CD14-positive monocyte (primary cell): ENCODE data around the gene SCFD1. TPM values are rescaled to one million over a fixed set of nuclear protein-coding genes. Genes with fewer than 3 reads are reported as not detected.

ENCODE experiments used
- DNase-seq, 3 donors: peaks; one replicate each; pipeline ENCODE4 v3.0.0-alpha.2; 2011 to 2022
- H2AFZ ChIP-seq: 2 replicates; pipeline ENCODE4 v1.6.0; 2012; ENCODE audit warnings: mild to moderate bottlenecking, low read depth, low read length, inconsistent platforms; ENCODE audit not compliant: insufficient read depth, poor library complexity, severe bottlenecking
- H3K27ac ChIP-seq, 2 donors: 1 replicate in 1 of 2; 2 replicates in 1 of 2; pipeline ENCODE4 v1.5.1; 2012 to 2013; ENCODE audit warnings: low read length in 2 of 2, control low read depth in 1 of 2, inconsistent platforms in 1 of 2, low read depth in 1 of 2, mild to moderate bottlenecking in 1 of 2
- H3K27me3 ChIP-seq, 2 donors: one replicate each; pipeline versions ENCODE4 v1.6.0 to v1.6.1; 2011 to 2013; ENCODE audit warnings: low read length in 2 of 2; ENCODE audit not compliant: control insufficient read depth in 2 of 2, insufficient read depth in 2 of 2
- H3K36me3 ChIP-seq, 2 donors: replicated peaks in 1 of 2; 1 replicate in 1 of 2; 2 replicates in 1 of 2; pipeline versions ENCODE4 v1.5.1 to v1.6.1; 2012 to 2013; ENCODE audit warnings: low read length in 2 of 2, control low read depth in 1 of 2, inconsistent platforms in 1 of 2, mild to moderate bottlenecking in 1 of 2; ENCODE audit not compliant: insufficient read depth in 2 of 2, control insufficient read depth in 1 of 2
- H3K4me1 ChIP-seq, 2 donors: 1 replicate in 1 of 2; 2 replicates in 1 of 2; pipeline versions ENCODE4 v1.5.1 to v1.6.1; 2012 to 2013; ENCODE audit warnings: low read length in 2 of 2, control low read depth in 1 of 2, inconsistent platforms in 1 of 2, mild to moderate bottlenecking in 1 of 2, moderate library complexity in 1 of 2; ENCODE audit not compliant: insufficient read depth in 2 of 2, control insufficient read depth in 1 of 2
- H3K4me2 ChIP-seq: replicated peaks from 2 replicates; pipeline ENCODE3; 2012; ENCODE audit warnings: low read length, moderate library complexity, mild to moderate bottlenecking; ENCODE audit not compliant: poor library complexity, severe bottlenecking; ENCODE audit errors: extremely low read depth
- H3K4me3 ChIP-seq, 3 experiments: fragments of 200-600 bp in 1 of 3; sonication (generic) in 1 of 3; replicated peaks in 1 of 3; 1 replicate in 2 of 3; 2 replicates in 1 of 3; pipeline ENCODE4 v1.5.1; 2011 to 2013; ENCODE audit warnings: low read length in 3 of 3, mild to moderate bottlenecking in 3 of 3, control low read depth in 2 of 3, low read depth in 2 of 3, inconsistent platforms in 1 of 3, moderate library complexity in 1 of 3
- H3K79me2 ChIP-seq: 2 replicates; pipeline ENCODE4 v1.6.0; 2012; ENCODE audit warnings: mild to moderate bottlenecking, control low read depth, inconsistent platforms, low read length, moderate library complexity; ENCODE audit not compliant: insufficient read depth
- H3K9ac ChIP-seq: 2 replicates; pipeline ENCODE4 v1.6.0; 2017; ENCODE audit warnings: low read length, mild to moderate bottlenecking; ENCODE audit not compliant: insufficient read depth, poor library complexity, severe bottlenecking
- H3K9me3 ChIP-seq, 2 donors: replicated peaks in 1 of 2; 1 replicate in 1 of 2; 2 replicates in 1 of 2; pipeline versions ENCODE4 v1.5.1 to v1.6.1; 2012 to 2013; ENCODE audit warnings: low read length in 2 of 2, control low read depth in 1 of 2; ENCODE audit not compliant: control insufficient read depth in 1 of 2, insufficient read depth in 1 of 2
- H4K20me1 ChIP-seq: 2 replicates; pipeline ENCODE4 v1.6.0; 2012; ENCODE audit warnings: mild to moderate bottlenecking, low read length, control low read depth, moderate library complexity; ENCODE audit not compliant: insufficient read depth
- H3K27ac Mint-ChIP-seq, 7 donors: one replicate each; pipeline ENCODE4 v1.8.0; 2020; ENCODE audit warnings: mild to moderate bottlenecking in 7 of 7, mixed read lengths in 7 of 7, moderate library complexity in 6 of 7, inconsistent platforms in 2 of 7
- H3K27me3 Mint-ChIP-seq, 3 donors: one replicate each; pipeline ENCODE4 v1.8.0; 2021 to 2022; ENCODE audit warnings: low read depth in 3 of 3, mild to moderate bottlenecking in 3 of 3, mixed read lengths in 3 of 3, moderate library complexity in 3 of 3, inconsistent platforms in 1 of 3
- H3K36me3 Mint-ChIP-seq, 2 donors: one replicate each; pipeline ENCODE4 v1.8.0; 2020; ENCODE audit warnings: mixed read lengths in 2 of 2, inconsistent platforms in 1 of 2, mild to moderate bottlenecking in 1 of 2
- H3K4me1 Mint-ChIP-seq: one replicate; pipeline ENCODE4 v1.8.0; 2020; ENCODE audit warnings: mild to moderate bottlenecking, mixed read lengths
- H3K4me3 Mint-ChIP-seq, 2 donors: one replicate each; pipeline ENCODE4 v1.8.0; 2020; ENCODE audit warnings: mild to moderate bottlenecking in 2 of 2, mixed read lengths in 2 of 2, moderate library complexity in 1 of 2
- H3K9me3 Mint-ChIP-seq, 7 donors: one replicate each; pipeline ENCODE4 v1.8.0; 2020 to 2022; ENCODE audit warnings: mixed read lengths in 7 of 7, mild to moderate bottlenecking in 6 of 7, moderate library complexity in 6 of 7, inconsistent platforms in 2 of 7
- CTCF ChIP-seq: fragments of 200-600 bp; IDR thresholded peaks from one replicate; pipeline ENCODE4 v1.8.0; 2022; ENCODE audit warnings: antibody characterized with exemption, mild to moderate bottlenecking
- WGBS: methylation state at CpG from one replicate; pipeline ENCODE4 v1.1.5; 2013; ENCODE audit warnings: missing lambda C conversion rate; ENCODE audit not compliant: insufficient coverage; 5-methylcytosine and 5-hydroxymethylcytosine counted together
- intact Hi-C, 2 donors: fragments of 100-400 bp; cut with micrococcal nuclease; formaldehyde crosslinking; loops; one replicate each; pipeline versions ENCODE4 v1.15.0 to v1.15.1; 2023
- polyA plus RNA-seq, 3 donors: library from polyadenylated mRNA; depleted of rRNA in 1 of 3; unstranded in 2 of 3; stranded (reverse) in 1 of 3; fragments of 300-500 nt in 2 of 3; fragments of >200 nt in 1 of 3; fragmentation: Illumina TruSeq in 2 of 3; gene quantifications; 1 replicate in 2 of 3; 2 replicates in 1 of 3; pipeline ENCODE4 v1.2.3, GENCODE V29; 2012 to 2021

Gene SCFD1
- polyA plus RNA-seq, 3 donors = 33.1 to 64.1 (median 44.9) TPM

GRCh38 chr14:30645600-30645999, 23.5 kb downstream of the SCFD1 start:
- peaks cover 4% of the 10 kb centered on the region for H4K20me1 ChIP-seq
- peaks cover 0 to 3% of the 10 kb centered on the region in 2 donors for H3K9me3 ChIP-seq
- TF ChIP-seq CTCF = no peak
- 100% methylated on average over 2 of the region's 2 CpGs for WGBS
- peaks cover 6% of the 10 kb centered on the region for H3K79me2 ChIP-seq
- intact Hi-C loops = no loop called here
- no peak overlapping the region for H3K4me3 Mint-ChIP-seq
- no peak overlapping the region for H3K4me3 ChIP-seq
- no peak overlapping the region for H3K27ac ChIP-seq
- no peaks in the 10 kb centered on the region for H3K4me1 Mint-ChIP-seq
- no peak for DNase-seq
- no peaks in the 10 kb centered on the region for H3K4me1 ChIP-seq
- peaks cover 65 to 86% of the 10 kb centered on the region in 2 donors for H3K36me3 Mint-ChIP-seq
- peaks cover 0 to 15% (median 8%) of the 10 kb centered on the region in 7 donors for H3K9me3 Mint-ChIP-seq
- H2AFZ ChIP-seq = no peak overlapping the region
- H3K27me3 Mint-ChIP-seq = no peaks in the 10 kb centered on the region
- H3K9ac ChIP-seq = no peak overlapping the region
- no peaks in the 10 kb centered on the region for H3K27me3 ChIP-seq
- H3K36me3 ChIP-seq = peaks cover 67 to 94% of the 10 kb centered on the region in 2 donors
- no peak overlapping the region for H3K4me2 ChIP-seq
- H3K27ac Mint-ChIP-seq = peak overlapping the region in 1 of 7 donors; percentile 3

- Mint-ChIP-seq H3K9me3 (peaks cover 0 to 15% (median 8%) of the 10 kb centered on the region in 7 donors), H3K27me3 (no peaks in the 10 kb centered on the region), H3K4me3 (no peak overlapping the region), H3K36me3 (peaks cover 68 to 85% of the 10 kb centered on the region in 2 donors), H3K4me1 (no peaks in the 10 kb centered on the region), H3K27ac (no peak overlapping the region)
- H3K27me3 ChIP-seq = no peaks in the 10 kb centered on the region
- H3K4me3 ChIP-seq = no peak overlapping the region
- no peak for TF ChIP-seq CTCF
- intact Hi-C loops = no loop called here
- WGBS = no CpG with 5 or more reads among the region's 2 CpGs
- H3K36me3 ChIP-seq = peaks cover 80 to 97% of the 10 kb centered on the region in 2 donors
- no peak overlapping the region for H3K9ac ChIP-seq
- H4K20me1 ChIP-seq = peaks cover 4% of the 10 kb centered on the region
- no peak overlapping the region for H3K4me2 ChIP-seq
- H3K27ac ChIP-seq = no peak overlapping the region
- no peak overlapping the region for H2AFZ ChIP-seq
- peaks cover 0 to 3% of the 10 kb centered on the region in 2 donors for H3K9me3 ChIP-seq
- DNase-seq = no peak
- H3K79me2 ChIP-seq = peaks cover 6% of the 10 kb centered on the region
- H3K4me1 ChIP-seq = no peaks in the 10 kb centered on the region
Observed at GRCh38 chr14:30648471-30648870, 26.4 kb downstream of the SCFD1 start.
